Amniotic stem cell (primary cell): ENCODE data around the gene NEGR1.

ENCODE experiments used
- DNase-seq: peaks from one replicate; lab custom pipeline; 2025; lab: John Stamatoyannopoulos, UW

Gene NEGR1

DNA sequence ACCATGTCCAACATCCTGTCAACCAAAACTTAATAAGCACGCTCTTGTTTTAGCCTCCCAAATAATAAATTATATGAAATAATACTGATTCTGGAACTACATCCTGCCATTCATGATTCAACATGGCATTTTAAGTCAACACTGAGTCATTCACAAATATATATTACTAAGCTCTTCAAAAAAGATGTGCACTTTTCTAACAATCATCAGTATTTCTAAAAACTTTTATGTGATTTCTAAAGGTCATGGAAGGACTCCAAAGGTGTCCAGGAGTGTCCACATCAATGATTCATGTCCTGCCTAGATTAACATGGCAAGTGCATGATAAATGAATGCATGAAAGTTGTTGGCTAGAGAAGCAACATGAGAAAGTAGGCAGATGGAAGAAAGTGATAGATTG is 51.6 kb downstream of the NEGR1 start:
- DNase-seq, result no peak

DNA sequence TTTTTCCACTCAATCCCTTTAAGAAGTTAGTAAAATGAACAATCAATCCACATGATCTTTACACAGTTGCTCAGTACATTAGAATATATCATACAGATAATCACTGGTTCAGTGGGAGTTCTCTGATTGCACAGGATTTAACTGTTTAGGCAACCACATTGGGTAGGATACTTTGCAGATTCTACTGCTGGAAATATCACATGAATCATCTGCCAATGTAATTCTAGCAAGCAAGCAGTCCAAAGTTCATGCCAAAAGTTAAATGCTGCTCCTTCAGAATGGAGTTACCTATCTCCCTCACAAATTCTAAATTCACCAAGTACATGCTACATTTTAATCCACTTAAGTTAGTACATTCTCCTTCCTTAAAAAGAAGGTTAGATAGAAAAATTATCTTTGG is 52.4 kb downstream of the NEGR1 start:
- DNase-seq, result no peak

DNA sequence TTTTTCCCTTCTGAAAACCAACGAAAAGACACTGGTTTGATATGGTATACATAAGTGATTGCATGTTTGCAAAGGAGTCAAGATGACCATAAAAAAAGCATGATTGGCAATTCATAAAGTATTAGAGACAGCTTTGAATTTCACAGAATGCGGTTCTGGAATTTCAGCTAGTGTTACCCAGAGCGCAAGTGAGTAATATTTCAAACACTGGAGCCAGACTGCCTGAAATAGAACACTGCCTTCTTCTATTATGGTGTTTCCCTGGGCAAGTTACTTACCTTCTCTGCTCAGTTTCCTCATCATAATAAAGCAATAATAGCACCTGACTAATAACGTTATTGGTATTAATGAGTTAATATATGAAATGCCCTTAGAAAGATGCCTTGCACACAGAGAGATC is 54.7 kb downstream of the NEGR1 start:
- no peak for DNase-seq

DNA sequence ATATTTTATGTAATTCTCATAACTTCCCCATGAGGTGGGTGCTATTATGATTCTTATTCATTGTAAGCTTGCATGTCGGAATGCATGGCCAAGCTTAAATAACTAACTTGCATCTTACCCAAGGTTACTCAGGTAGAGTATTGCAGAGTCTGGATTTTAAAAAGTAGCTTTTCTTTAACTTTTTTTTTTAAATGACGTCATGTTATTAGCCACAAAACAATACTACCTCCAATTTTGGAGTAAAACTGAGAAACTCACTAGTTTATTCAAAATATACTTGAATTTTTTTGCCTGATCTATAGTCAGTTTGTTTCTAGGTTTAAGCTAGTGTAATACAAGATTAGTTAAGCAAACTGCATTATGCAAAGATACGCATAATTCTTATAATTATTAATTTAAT is 57.8 kb downstream of the NEGR1 start:
- DNase-seq, result no peak

DNA sequence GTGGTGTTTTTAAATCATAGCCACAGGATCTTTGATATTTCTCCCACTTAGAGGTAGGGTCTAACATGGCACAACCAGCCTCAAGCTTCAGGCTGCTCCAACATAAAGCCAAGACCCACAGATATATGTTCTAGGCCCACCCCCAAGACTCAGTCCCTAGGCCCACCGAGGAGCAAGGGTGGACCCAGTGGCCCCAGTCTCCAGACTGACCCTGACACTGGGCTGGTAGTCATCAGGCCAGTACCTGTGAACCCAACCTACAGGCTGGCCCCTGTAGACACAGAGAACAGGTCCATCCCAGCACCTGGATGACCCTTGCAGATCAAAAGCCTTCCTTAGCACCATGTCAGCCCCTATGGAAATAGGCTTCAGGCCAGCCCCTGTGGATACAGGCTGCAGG is 60.5 kb downstream of the NEGR1 start:
- DNase-seq, result no peak

DNA sequence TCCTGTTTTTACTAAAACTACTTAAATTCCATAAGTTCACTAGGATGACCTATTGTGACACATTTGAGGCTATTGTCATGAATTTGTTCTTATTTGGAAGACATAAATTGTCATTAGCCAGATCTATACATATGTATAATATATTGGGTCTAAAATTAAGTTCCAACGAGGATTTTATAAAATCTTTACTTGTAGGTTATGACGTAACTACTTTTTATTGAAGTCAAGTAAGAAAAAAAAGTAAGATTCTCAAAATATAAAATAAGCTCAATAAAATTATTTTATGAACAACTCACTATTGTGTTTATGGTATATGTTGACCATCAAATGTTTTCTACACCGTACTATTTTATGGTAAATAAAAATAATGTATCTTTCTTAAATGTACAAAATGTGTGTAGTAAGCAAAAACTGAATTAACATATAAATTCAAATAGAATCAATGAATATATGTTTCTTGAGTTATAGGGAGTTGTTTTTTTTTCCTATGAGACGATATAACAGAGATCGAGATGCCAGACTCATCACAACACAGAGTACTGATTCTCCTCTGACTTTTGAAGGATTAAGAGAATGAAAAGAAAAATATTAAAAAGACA is 64.1 kb downstream of the NEGR1 start:
- no peak for DNase-seq

DNA sequence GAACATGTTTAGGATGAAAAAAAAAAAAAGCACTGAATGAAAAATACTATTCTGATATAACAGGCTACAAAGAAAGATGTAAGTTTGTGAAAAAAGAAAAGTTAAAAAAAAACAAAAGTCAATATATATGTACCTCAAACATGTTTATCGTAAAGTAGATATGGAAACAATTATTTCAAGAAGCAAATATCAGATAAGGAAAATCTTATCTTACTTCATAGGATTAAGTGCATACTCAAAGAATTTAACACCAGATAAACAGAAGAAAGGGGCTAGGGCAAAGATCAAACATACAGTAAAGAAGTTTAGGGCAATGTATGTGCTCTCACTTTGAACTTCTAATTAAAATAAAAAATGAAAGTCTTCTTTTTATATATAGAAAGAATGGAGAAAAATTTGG is 75.3 kb downstream of the NEGR1 start:
- DNase-seq, result no peak

DNA sequence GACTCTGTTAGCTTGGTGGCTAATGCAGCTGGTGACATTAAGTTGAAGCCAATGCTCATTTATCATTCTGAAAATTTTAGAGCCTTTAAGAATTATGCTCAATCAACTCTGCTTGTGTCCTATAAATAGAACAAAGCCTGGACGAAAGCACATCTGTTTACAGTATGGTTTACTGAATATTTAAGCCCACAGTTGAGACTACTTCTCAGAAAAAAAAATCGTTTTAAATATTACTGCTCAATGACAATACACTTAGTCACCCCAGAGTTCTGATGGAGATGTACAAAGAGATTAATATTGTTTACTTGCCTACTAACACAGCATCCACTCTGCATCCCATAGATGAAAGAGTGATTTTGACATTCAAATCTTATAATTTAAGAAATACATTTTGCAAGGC is 79.6 kb downstream of the NEGR1 start:
- no peak for DNase-seq

DNA sequence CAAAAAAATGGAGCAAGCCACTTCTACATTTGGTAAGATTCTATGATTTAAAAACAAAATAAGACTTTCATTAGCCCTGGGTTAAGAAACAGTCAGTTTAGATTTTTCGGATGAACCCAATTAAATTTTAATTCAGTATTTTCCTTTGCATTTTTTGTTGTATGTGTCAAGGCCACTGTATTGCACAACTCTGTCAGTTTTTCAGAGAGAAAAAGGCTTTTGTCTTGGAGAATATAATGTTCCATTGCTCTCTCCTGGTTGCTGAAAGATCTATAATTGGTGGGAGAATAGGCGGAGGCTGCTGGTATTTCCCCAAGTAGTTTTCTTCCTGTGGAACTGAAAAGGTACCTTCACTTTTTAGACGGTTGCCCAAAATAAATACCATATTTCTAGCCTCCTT is 84.6 kb downstream of the NEGR1 start:
- DNase-seq, result no peak

DNA sequence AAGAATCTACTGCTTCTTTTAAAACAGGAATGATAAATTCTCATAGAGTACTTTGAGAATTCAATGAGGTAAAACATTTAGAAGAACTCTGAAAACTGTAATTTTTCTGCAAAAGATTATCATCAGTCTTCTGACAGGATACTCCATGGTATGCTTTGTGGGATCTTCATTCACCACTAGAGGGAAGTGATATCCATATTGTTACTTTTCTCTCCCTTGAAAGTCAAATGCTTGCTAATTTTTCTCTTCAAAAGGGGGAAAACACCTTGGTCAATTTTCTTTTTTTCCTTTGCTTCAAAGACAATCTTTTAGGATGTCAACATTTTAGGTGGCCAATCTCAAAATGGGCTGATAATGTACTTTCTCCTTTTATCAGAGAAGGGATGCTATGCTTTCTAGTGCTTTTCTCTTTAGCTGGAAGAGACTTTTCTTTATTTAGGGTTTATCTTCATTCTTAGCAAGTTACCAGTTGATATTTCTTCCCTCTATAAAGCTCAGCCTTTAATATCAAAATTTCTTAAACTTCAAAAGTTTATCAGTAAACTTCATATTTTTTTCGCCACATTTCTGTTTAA is 95.5 kb downstream of the NEGR1 start:
- no peak for DNase-seq

DNA sequence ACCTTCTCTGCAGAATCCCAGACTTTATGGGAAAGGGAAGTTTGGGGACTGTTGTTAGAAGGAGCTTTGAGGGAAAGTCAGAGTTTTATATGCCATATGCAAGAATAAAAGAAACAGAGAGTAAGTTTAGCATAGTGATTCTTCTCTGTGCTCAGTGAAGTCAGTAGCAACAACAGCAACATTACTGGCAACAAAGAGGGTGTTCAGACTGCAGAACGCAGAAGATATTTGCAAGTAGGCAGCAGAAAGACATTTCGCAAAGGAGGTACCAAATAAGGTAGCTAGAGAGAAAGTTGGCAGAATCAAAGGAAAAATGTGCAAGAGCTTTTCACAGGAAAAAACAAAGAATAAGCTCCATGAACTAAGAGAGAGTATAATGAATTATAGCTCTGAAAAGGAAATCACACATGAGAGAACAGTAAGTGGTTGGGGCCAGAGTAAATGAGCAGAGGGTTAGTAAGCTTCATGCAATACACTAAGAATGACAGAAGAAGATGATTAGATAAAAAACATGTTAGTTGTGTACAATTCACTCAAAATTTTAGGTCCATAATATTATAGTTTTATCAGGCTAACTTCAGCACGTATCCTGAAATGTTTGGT is 98.1 kb downstream of the NEGR1 start:
- no peak for DNase-seq

DNA sequence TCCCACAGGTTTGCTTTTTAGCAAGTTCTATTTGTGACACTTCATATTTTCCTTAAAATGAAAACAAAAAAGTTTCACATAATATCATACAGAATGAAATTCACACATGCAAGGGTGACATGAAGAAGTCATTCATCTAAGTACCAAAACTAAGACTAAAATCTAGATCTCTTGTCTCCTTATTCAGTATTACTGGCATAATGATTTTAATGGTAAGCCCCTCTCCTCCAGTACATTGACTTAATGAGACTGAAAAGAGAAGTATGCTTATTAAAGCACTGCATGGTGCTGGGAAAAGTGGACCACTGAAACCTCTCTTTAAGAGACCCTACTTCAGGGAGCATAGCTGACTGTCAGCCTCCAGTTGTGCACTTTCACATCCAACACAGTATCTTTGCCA is 99.5 kb downstream of the NEGR1 start:
- no peak for DNase-seq

DNA sequence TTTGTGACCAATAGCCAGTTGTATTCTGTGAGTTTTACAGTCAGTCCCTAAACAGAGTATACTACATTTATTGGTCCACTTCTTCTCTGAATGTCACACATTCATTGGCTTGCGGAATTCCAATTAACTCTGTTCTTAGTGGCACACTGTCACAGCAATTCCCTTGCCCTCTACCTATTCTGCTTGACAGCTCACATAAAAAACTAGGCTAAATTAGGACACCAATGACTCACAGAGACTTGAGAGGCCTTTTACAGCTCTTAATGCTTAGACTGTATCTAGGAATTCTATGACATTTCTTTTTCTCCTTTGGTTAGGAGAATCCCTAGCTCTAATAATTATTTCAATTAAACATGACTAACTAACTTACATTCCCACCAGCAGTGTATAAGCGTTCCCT is 104.1 kb downstream of the NEGR1 start:
- DNase-seq, result no peak

DNA sequence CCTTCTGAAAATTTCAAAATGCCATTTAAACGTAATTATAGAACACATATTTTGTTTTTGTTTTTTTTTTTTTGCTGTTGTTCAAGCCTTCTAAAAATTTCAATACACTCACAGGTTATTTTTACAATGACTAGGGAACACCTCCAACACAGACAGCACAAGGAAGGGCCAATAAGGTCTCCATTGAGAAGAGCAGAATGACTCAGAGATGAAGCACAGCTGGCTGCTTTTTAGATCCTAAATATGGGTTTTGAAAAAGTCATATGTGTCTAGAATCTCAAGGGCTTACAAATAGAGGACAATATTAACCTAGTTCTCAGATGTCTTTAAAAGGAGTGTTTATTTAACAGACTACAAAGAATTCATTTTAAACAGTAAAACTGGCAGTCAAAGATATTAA is 104.6 kb downstream of the NEGR1 start:
- no peak for DNase-seq

DNA sequence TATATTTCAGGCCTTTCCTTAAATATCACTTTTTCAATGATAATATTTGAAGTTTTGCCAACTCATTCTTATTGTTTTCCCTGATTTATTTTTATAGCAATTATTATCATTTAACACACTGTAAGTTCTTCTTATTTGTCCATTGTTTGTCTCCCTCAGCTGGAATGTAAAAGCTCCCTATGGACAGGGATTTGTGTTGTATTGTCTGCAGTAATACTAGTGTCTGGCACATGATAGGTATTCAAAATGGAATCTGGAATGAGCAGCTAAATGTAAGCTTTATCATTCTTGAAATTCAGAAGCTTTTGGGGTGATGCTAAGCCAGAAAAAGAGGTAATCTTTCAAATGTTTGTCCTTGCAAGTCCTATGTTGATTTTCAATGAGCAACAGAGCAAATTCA is 112.1 kb downstream of the NEGR1 start:
- DNase-seq, result no peak

DNA sequence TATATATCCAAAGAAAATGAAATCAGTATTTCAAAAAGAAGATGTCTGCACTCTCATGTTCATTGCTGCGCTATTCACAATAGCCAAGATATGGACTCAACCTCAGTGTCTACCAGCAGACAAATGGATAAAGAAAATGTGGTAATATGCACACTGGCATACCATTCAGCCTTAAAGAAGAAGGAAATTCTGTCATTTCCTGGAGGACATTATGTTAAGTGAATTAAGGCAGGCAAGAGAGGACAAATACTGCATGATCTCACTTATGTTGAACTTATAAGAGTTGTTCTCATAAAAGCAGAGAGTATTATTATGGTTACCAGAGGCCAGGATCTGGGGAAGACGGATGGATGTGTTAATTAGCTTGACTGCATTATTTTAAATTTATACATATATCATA is 115.9 kb downstream of the NEGR1 start:
- no peak for DNase-seq

DNA sequence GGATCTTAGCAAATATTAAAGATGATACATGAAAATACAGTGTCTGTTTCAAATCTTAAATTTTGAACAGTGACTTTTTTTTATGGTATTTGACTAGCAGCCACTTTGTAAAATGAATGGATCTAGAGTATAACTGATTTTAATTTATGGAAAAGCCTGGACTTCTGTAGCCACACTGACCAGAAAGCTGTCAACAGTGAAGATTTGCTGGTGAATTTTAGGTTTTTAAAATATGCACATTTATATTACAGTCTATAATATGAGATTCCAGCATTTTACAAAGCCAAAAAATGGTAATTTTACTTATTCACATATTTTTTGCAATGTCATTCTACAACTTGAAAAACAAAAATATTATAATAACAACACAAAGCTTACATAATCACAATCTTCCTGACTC is 131.8 kb downstream of the NEGR1 start:
- DNase-seq, result no peak

DNA sequence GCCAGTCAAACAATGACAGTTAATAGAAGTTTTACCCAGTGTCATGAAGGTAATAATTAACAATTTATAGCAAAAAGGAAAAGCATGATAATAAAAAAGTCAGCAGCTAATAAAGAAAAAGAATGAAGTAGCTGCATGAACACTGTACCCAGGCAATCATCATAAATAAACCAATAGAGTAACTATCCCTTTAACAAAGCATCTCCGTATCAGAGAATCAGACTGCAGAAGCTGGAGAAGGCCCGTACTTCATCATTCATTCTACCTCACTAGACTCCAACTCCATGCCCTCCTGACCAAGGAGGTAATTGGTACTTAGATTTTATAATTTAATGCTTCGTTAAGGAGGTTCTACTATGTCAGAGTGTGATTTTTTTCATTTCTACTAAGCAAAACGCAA is 140.5 kb downstream of the NEGR1 start:
- no peak for DNase-seq

DNA sequence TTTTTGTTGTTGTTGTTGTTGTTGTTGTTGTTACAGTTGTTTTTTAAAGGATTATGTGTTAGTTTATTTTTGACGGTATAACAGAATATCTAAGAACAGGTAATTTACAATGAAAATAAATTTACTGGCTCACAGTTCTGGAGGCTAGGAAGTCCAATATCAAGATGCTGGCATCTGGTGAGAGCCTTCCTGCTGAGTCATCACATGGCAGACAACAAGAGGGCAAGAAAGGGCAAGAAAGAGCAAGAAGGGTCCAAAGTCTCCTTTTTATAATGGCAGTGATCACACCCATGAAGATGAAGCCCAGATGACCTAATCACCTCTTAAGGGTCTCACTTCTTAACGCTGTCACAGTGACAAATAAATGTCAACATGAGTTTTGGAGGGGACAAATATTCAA is 142.1 kb downstream of the NEGR1 start:
- no peak for DNase-seq

DNA sequence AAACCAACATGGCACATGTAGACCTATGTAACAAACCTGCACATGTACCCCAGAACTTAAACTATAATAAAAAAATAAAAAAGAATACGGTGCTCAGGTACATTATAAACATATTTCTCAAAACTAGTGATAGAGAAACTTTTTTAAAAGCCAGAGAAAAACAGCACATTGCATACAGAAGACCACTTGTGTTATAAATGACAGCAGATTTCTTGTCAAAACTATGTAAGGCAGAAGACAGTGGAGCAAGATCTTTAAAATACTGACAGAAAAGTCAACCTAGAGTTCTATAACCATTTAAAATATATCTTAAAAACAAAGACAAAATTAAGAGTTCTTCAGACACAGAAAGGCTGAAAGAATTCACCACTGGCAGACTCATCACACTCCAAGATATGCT is 144.7 kb downstream of the NEGR1 start:
- DNase-seq, result no peak

DNA sequence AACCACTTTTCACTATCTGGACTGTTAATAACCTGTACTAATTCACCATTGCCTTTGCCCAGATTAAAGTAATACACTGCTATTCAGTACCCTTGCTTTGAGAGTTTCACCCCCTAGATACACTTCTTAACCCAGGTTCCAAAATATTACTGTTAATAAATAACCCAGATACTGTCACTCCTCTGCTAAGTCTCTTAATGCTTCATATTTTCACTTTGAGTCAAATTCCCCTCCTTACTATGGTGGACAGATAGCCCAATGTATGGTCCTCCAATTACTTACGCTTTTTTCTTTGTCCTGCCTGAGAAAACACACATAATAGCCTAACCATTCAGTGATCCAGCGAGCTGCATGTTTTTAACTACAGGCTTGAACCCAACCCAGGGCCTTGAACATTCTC is 152.5 kb downstream of the NEGR1 start:
- no peak for DNase-seq

DNA sequence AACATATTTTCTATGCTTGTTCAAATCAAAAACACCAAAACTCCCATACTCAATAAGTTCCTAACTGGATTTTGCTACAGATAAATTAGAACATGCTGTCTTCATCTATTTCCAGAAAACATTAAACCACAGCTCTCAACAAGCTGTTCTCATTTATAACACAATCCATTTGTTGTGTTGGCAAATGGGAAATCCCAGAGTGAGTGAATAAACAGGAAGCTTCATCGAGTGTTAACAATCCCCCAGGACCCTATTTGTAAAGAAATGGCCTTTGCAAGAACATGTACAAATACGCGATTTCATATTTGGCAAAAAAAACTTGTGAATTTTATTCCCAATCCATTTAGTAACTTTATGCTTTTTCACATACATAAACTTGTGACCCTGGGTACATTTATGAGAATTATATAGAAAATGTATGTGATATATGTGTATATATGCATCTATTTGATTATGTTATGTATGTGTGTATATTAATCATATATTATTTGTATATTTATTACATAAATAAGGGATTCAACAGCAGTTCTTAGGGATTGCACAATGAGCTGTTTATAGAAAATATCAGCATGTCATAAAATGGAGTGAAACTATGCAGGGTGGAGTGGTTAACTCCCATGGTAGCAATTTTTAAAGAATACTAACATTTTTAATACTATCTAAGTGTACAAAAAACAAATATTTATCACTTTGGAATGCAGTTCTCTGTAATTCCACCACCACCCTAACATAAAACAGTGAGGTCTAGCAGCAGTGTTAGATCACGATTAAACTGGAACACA is 160.0 kb downstream of the NEGR1 start:
- DNase-seq, result no peak

DNA sequence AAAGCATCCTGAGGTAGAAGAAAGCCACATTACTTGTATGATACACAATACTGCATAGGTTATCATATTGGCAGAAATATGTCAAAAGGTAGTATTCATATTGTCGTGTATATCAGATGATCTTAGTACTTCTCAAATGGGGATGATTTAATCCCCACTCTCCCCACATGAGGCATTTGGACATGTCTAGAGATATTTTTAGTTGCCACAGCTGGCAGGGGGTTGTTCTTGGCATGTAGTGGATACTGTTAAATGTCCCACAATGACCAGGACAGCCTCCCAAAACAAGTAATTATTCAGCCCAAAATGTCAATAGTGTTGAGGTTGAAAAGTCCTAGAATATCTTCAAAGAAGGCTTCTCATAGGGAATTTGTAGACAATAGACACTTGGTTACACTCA is 162.8 kb downstream of the NEGR1 start:
- DNase-seq, result no peak
